Amniotic epithelial cell (primary cell): Measurements from ENCODE around the gene KRTAP4-4.
A peak's percentile ranks its signal among the peaks of the same experiment; 100 is the strongest.
"Not testable (repeated sequence)": the region's sequence is repeated elsewhere in the genome, so short reads cannot be mapped to it uniquely, and the experiment has no call there.

Experiments used
- DNase-seq: peaks from one replicate; pipeline ENCODE4 v3.0.0-alpha.2; 2010; ENCODE audit warnings: low read depth

KRTAP4-4 gene

DNA sequence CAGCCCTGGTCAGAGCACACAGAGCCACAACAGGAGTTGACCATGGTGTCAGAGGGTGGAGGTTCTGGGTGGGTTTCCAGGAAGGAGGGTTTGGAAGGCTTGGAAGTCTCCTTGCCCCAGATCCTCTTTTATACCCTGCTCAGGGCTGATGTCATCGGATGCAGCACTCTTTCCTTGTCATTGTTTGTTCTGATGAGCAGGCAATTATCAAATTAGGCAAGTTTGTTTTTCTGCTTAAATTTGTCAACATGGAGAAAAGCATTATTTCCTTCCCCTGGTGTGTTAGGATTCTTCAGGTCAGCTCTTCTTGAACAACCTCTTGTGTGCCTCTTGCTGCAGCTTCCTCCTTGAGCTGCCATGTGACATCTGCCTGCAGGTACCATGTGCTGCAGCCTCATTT is at the start of gene KRTAP4-4:
KRTAP4-4 (minus strand) TSS at position 101 of the 400 bp plus-strand sequence; CDS start at position 44, 57 bp downstream.
- no peak for DNase-seq

GRCh38 chr17:41199421-41200078 is 39.0 kb upstream of the KRTAP4-4 start:
- no peak for DNase-seq

DNA sequence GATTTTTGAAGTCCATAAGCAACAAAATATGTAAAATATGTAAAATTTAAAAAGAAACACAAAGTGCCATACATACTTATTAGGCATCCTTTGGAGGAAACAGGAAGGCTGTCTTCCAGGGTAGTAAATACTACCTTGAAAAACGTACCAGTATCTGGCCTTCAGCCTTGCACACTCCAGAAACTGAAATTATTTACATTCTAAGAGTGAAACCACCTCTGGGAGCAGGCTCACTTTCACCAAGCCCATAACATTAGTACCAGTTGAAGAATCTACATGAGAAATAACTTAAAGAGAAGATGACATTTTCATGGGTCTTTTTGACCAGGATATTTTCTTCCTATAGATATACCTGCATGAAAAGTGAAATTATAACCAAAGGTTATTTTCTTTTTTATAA is 35.5 kb upstream of the KRTAP4-4 start:
- DNase-seq = no peak

DNA sequence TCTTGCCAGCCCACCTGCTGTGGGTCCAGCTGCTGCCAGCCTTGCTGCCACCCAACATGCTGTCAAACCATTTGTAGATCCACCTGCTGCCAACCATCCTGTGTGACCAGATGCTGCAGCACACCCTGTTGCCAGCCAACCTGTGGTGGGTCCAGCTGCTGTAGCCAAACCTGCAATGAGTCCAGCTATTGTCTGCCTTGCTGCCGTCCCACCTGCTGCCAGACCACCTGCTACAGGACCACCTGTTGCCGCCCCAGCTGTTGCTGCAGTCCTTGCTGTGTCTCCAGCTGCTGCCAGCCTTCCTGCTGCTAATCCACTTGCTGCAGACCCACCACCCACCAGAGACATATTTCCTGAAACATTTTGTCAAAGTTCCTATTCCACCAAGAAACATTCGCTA is 29.8 kb upstream of the KRTAP4-4 start:
- DNase-seq = no peak

DNA sequence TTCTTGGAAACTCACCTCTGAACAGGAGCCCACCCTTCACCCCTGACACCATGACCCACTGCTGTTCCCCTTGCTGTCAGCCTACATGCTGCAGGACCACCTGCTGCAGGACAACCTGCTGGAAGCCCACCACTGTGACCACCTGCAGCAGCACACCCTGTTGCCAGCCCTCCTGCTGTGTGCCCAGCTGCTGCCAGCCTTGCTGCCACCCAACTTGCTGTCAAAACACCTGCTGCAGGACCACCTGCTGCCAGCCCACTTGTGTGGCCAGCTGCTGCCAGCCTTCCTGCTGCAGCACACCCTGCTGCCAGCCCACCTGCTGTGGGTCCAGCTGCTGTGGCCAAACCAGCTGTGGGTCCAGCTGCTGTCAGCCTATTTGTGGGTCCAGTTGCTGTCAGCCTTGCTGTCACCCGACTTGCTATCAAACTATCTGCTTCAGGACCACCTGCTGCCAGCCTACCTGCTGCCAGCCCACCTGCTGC is 29.3 kb upstream of the KRTAP4-4 start, which contains the start of gene KRTAP9-1:
KRTAP9-1 (plus strand) TSS at position 51 of the 482 bp plus-strand sequence; CDS start at position 51, 0 bp downstream.
- DNase-seq = not testable (repeated sequence)

DNA sequence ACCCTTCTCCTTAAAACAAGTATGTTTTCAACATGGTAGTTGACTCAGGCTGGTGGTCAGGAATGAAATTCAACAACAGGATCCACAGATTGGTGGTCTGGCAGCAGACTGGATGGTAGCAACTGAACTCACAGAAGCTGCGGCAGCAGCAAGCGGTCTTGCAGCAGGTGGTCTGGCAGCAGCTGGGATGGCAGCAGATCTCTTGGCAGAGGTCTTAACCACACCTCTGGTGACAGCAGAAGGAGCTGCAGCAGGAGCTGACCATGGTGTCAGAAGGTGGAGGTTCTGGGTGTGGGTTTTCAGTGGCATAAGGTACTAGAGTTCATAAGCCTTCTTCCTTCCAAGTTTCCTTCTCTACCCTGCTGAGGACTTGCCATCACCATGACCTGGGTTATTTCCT is 26.3 kb upstream of the KRTAP4-4 start:
- DNase-seq = no peak

- DNase-seq = no peak
Observed at GRCh38 chr17:41185001-41185400, 24.5 kb upstream of the KRTAP4-4 start.

DNA sequence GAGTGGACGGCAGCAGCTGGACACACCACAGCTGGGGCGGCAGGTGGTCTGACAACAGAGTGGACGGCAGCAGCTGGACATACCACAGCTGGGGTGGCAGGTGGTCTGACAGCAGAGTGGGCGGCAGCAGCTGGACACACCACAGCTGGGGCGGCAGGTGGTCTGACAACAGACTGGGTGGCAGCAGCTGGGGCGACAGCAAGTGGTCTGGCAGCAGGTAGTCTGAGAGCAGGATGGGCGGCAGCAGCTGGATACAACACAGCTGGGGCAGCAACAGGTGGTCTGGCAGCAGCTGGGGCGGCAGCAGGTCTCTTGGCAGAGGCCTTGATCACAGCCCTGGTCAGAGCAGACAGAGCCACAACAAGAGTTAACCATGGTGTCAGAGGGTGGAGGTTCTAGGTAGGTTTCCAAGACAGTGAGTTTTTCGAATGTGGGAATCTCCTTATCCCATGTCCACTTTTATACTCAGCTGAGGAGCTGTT is 24.0 kb upstream of the KRTAP4-4 start, which contains the start of gene KRTAP4-1:
KRTAP4-1 (minus strand) TSS at position 432 of the 482 bp plus-strand sequence; CDS start at position 375, 57 bp downstream.
- no peak for DNase-seq

GRCh38 chr17:41178843-41179616 is 18.5 kb upstream of the KRTAP4-4 start:
- DNase-seq = no peak

DNA sequence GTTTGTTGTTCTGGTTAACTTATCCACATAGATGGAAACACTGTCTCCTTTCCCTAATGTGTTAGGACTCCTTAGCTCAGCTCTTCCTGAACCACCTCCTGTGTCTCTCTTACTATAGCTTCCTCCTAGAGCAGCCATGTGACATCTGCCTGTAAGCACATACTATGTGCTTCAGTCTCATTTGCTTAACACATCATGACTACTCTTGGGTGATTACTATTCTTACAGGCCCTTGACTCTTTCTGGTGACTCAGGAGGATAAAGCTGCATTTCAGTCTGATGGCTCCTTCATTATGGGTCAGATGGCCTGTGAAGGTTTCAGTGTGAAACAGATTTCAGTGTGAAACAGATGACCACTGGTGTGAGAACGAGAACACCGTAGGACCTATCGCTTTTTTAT is 17.8 kb upstream of the KRTAP4-4 start:
- peak; percentile 30 for DNase-seq

GRCh38 chr17:41177727-41178271 is 17.3 kb upstream of the KRTAP4-4 start, which contains the start of gene KRTAP4-2:
KRTAP4-2 (minus strand) TSS chr17:41178221; CDS start chr17:41178164, 57 bp downstream.
- DNase-seq = no peak

- peak; percentile 3 for DNase-seq
Observed at GRCh38 chr17:41176744-41177387, 16.3 kb upstream of the KRTAP4-4 start.

DNA sequence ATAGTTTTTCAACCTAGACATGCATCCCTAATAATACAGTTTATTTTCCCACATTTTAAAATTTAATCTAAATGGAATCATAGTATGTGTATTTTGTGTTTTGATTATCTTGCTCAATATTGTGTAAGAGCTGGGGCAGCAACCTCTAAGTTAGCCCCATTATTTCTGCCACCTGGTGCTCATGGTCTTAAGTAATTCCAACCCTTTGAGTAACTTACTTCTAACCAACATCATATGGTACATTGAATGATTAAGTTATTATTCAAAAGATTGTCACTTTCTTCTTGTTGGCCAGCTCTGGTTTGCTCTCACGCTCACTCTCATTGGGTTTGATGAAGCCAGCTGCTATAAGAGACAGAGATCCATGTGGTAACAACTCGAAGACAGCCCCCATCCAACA is 11.3 kb upstream of the KRTAP4-4 start:
- DNase-seq = peak; percentile 58

DNA sequence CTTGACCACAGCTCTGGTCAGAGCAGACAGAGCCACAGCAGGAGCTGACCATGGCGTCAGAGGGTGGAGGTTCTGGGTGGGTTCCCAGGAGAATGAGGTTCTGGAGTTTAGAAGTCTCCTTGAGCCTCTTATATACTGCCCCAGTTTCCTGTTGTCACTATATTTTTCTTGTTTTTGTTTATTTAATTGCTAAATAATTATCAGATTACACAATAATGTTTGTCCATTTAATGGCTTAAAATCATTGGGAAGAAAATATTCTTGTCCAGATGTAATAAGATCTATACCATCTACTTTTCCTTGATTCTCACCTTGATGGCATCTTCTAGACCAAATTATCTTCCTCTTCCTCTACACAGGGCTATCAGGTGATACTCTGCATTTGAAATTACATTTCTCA is 7.6 kb upstream of the KRTAP4-4 start, which contains the start of gene KRTAP4-3:
KRTAP4-3 (minus strand) TSS at position 101 of the 400 bp plus-strand sequence; CDS start at position 52, 49 bp downstream.
- no peak for DNase-seq

GRCh38 chr17:41167561-41167960 is 7.0 kb upstream of the KRTAP4-4 start:
- no peak for DNase-seq

GRCh38 chr17:41163828-41164227 is 3.3 kb upstream of the KRTAP4-4 start:
- DNase-seq = peak; percentile 16

DNA sequence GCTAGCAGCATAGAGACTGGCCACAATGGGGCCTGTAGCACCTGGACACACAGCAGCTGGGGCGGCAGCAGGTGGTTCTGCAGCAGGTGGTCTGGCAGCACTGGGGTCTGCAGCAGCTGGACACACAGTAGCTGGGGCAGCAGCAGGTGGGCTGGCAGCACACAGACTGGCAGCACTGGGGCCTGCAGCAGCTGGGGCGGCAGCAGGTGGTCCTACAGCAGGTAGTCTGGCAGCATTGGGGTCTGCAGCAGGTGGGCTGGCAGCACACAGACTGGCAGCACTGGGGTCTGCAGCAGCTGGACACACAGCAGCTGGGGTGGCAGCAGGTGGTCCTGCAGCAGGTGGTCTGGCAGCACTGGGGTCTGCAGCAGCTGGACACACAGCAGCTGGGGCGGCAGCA is 358 bp downstream of the KRTAP4-4 start:
- DNase-seq = not testable (repeated sequence)

DNA sequence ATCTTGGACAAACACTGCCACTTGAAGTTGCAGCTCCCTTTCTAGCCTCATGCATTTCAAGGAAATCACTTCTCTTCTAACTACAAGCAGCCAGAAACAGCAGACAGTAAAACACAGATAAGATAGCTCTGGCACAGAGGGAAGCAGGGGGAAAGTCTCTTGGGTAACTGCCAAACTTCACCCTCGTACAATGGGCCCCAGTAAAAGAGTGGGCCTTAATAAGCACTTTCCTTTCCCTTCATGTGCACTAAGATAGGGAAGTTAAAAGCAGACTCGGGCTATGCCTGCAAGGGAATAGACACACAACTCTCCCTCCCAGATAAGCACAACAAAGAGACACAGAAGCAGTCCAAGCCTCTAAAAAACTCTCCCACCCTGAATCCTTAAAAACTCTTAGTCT is 6.7 kb downstream of the KRTAP4-4 start:
- peak; percentile 4 for DNase-seq

- no peak for DNase-seq
Observed at GRCh38 chr17:41151525-41151924, 9.0 kb downstream of the KRTAP4-4 start.

DNA sequence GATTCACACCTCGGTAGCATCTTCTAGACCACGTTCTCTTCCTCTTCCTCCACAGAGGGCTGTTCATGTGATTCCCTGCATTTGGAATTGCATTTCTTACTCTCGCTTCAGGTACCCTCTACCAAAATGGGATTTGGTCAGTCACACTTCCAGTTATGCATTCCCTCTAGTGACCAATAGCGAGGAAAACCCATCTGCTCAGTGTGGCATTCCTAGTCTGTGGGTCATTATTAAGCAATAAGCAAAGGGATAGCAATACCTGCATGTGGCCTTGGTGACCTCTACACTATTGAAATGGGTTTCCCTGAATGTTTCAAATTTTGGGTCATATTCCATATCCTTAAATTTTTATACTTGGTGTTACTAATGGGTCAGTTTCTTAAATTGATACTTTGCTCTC is 10.5 kb downstream of the KRTAP4-4 start:
- DNase-seq = no peak

DNA sequence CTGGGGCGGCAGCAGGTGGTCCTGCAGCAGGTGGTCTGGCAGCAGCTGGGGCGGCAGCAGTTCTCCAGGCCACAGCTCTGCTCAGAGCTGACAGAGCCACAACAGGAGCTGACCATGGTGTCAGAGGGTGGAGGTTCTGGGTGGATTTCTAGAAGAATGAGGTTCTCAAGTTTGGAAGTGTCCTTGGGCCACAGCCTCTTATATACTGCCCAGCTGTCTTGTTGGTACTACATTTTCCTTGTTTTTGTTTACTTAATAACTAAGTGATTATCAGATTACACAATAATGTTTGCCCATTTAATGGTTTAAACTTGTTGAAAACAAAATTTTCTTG is 10.9 kb downstream of the KRTAP4-4 start, which contains the start of gene KRTAP4-5:
KRTAP4-5 (minus strand) TSS at position 174 of the 334 bp plus-strand sequence; CDS start at position 116, 58 bp downstream.
- no peak for DNase-seq
